Measurements from ENCODE around the gene CDKN2A. TPM values are rescaled to one million over a fixed set of nuclear protein-coding genes. Genes with fewer than 3 reads are reported as not detected.
A peak's percentile ranks its signal among the peaks of the same experiment; 100 is the strongest.

Gene CDKN2A
- total RNA-seq, 1 experiment from 2014 or later = 273 TPM

DNA sequence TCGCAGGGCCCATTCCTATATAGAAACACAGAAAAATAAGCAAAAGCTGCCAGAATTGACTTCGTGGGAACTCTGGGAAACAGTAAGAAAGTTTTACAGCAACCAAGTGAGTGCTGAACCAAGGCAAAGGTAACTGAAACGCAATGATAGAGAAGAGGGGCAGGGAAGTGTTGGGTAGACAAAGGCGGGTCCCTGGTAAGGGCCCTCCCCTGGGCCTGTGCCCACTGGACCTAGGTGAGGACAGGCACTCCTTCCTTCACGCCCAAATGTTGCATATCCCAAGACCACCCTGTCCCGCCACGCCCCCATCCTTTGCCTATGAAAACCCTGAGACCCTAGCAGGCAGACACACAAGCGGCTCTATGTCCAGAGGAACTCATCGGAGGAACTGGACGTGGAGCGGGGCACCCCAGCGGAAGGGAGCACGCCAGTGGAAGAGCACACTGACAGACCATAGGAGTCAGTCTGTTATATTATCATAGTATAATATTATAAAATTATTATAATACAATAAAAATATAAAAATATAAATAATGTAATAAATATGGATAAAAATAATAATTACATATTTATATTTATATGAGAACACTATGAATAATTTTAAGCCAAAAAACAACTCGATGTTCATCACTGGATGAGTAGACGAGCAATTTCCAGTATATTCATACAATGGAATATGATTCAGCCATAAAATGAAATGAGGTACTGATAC lies 27.9 kb downstream of the CDKN2A start:
- H4K20me1 ChIP-seq (ENCODE audit: low read length) = no peaks in the 10 kb centered on the region
- no peak for DNase-seq
- TF ChIP-seq, protein P1, sequence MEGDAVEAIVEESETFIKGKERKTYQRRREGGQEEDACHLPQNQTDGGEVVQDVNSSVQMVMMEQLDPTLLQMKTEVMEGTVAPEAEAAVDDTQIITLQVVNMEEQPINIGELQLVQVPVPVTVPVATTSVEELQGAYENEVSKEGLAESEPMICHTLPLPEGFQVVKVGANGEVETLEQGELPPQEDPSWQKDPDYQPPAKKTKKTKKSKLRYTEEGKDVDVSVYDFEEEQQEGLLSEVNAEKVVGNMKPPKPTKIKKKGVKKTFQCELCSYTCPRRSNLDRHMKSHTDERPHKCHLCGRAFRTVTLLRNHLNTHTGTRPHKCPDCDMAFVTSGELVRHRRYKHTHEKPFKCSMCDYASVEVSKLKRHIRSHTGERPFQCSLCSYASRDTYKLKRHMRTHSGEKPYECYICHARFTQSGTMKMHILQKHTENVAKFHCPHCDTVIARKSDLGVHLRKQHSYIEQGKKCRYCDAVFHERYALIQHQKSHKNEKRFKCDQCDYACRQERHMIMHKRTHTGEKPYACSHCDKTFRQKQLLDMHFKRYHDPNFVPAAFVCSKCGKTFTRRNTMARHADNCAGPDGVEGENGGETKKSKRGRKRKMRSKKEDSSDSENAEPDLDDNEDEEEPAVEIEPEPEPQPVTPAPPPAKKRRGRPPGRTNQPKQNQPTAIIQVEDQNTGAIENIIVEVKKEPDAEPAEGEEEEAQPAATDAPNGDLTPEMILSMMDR (conservative IDR thresholded peaks at IDR 0.05; ENCODE audit: low read depth, low read length) = no peak
- TF ChIP-seq EZH2 (IDR thresholded peaks at IDR 0.05; ENCODE audit: low read length, unreplicated experiment) (no peak), EZH2phosphoT487 (IDR thresholded peaks at IDR 0.05; ENCODE audit: borderline replicate concordance, low read length) (no peak)
- H3K9me2 ChIP-seq (replicated peaks; ENCODE audit: low read length) = no peaks in the 10 kb centered on the region
- 0 out of 2 replicates have a peak overlapping the region, but pooled peaks have one; percentile 68 for H3K27ac ChIP-seq (ENCODE audit: low read length)
- no peaks in the 10 kb centered on the region for H3F3A ChIP-seq (ENCODE audit: low read length, unreplicated experiment)
- no peaks in the 10 kb centered on the region for H3K27me3 ChIP-seq (ENCODE audit: low read length)
- peak overlapping the region; percentile 87 for H3K4me2 ChIP-seq (ENCODE audit: low read length)
- BruUV-seq (replicated peaks) = no TSS peak
- ChIA-PET POLR2A (ENCODE audit: unreplicated experiment) (no interaction called here), CTCF (no interaction called here)
- H3K4me1 ChIP-seq (ENCODE audit: insufficient read depth, low read length) = no peaks in the 10 kb centered on the region; the same call in 1 of the 2 replicates
- no peaks in the 10 kb centered on the region for H3K79me2 ChIP-seq (ENCODE audit: low read length)
- ATAC-seq = no peak
- no peak overlapping the region for H3K4me3 ChIP-seq (ENCODE audit: low read length)
- no peak overlapping the region for H2AFZ ChIP-seq (ENCODE audit: low read length)
- H3K36me3 ChIP-seq (ENCODE audit: low read depth, low read length) = peaks cover 9% of the 10 kb centered on the region
- peak overlapping the region; percentile 84; the same call in 1 of the 2 replicates for H3K9ac ChIP-seq (ENCODE audit: low read length)
- no peaks in the 10 kb centered on the region for H3K9me3 ChIP-seq (ENCODE audit: low read length)
- intact Hi-C loops (cut with micrococcal nuclease) = no loop called here

DNA sequence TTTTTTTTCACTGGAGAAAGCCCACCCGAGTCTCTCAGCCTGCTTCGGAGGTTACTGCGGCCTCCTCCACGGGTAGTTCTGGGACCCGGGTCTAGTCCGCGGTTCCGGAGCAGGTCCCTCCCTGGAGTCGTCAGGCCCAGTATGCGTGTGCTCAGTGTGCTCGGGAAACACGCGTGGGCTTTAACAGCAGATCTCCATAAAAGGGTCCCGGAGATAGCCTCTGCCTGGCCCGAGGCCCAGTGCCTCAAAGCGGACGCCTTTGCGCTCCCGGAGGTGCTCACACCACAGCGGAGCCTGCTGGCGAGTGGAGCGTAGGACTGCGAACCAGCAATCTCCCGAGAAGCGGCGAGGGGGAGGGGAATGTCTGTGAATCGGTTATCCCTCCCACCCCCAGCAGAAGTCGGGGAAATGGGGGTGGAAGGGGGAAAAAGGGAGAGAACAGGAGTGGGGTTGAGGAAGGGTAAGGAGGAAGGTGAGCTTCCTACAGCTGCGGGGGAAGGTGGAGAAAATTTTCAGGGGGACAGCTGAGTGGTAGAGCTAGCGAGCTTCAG lies 28.7 kb downstream of the CDKN2A start:
- BruUV-seq (replicated peaks) = TSS peak; percentile 89
- peak overlapping the region; percentile 87 for H3K4me2 ChIP-seq (ENCODE audit: low read length)

More for the DNA sequence above, 28.7 kb downstream of the CDKN2A start:
- no peaks in the 10 kb centered on the region for H3K27me3 ChIP-seq (ENCODE audit: low read length)
- peak overlapping the region; percentile 61 for H2AFZ ChIP-seq (ENCODE audit: low read length)
- H3F3A ChIP-seq (ENCODE audit: low read length, unreplicated experiment) = no peaks in the 10 kb centered on the region
- H3K9me3 ChIP-seq (ENCODE audit: low read length) = no peaks in the 10 kb centered on the region
- peaks cover 7% of the 10 kb centered on the region for H3K36me3 ChIP-seq (ENCODE audit: low read depth, low read length)
- ChIA-PET POLR2A (ENCODE audit: unreplicated experiment) (interaction anchor here (0.6 kb wide), 1 partner anchor 152 kb away, joined by 3 read pairs; no protein-coding TSS in a partner anchor), CTCF (no interaction called here)
- H3K4me3 ChIP-seq (ENCODE audit: low read length) = peak overlapping the region; percentile 64
- H3K27ac ChIP-seq (ENCODE audit: low read length) = peak overlapping the region; percentile 68
- intact Hi-C loops (cut with micrococcal nuclease) = loop anchor here (2.0 kb wide), 1 partner anchor 153 kb away; no protein-coding TSS in a partner anchor
- H4K20me1 ChIP-seq (ENCODE audit: low read length) = no peaks in the 10 kb centered on the region
- ATAC-seq (peak; percentile 83), DNase-seq (peak; percentile 60)
- H3K4me1 ChIP-seq (ENCODE audit: insufficient read depth, low read length) = no peaks in the 10 kb centered on the region; the same call in 1 of the 2 replicates
- no peak for TF ChIP-seq EZH2phosphoT487 (IDR thresholded peaks at IDR 0.05; ENCODE audit: borderline replicate concordance, low read length)
- TF ChIP-seq EZH2 (IDR thresholded peaks at IDR 0.05; ENCODE audit: low read length, unreplicated experiment) = no peak
- TF ChIP-seq, protein P1 (conservative IDR thresholded peaks at IDR 0.05; ENCODE audit: low read depth, low read length) = peak; percentile 50
- peak overlapping the region; percentile 84 for H3K9ac ChIP-seq (ENCODE audit: low read length)
- H3K9me2 ChIP-seq (replicated peaks; ENCODE audit: low read length) = no peaks in the 10 kb centered on the region
- H3K79me2 ChIP-seq (ENCODE audit: low read length) = no peaks in the 10 kb centered on the region
